NCI-H187 treated with DMSO at 0.1 percent for 48 hours (cell line): ENCODE data around the gene SEC61A1.

Experiments
- DNase-seq: peaks from one replicate; lab custom pipeline; 2025; lab: John Stamatoyannopoulos, UW

Gene SEC61A1

DNA sequence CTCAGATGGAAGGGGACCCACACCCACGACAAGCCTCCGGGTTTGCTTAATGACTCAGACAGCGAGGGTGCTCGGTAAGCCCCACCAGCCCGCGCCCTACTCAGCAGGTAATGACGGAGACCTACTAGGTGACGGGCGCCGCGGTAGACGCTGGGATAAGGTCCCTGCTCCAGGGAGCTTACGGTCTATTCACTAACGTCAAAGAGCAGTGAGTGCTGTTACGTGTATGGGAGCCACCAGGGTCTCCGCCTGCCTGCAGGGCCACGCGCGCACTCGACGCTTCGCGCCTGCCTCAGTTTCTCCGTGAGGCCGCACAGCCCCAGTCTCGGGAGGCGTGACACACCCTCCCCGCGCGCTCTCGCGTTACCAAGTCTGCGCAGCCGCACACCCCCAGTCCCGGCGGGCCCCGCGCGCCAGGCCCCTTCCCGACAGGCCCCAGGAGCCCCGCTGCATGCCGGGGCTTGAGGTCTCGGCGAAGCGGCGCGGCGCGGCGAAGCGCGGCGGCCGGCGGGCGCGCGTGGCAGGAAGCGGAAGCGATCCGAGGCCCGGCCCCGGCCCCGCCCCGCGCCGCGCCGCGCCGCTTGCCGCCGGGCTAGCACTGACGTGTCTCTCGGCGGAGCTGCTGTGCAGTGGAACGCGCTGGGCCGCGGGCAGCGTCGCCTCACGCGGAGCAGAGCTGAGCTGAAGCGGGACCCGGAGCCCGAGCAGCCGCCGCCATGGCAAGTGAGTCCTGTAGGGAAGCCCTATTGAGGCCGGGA is at the start of gene SEC61A1:
TSS of gene SEC61A1 (plus strand) at position 601 of the 758 bp plus-strand sequence. CDS start at position 717, 116 bp downstream.
- peak; percentile 17 for DNase-seq

DNA sequence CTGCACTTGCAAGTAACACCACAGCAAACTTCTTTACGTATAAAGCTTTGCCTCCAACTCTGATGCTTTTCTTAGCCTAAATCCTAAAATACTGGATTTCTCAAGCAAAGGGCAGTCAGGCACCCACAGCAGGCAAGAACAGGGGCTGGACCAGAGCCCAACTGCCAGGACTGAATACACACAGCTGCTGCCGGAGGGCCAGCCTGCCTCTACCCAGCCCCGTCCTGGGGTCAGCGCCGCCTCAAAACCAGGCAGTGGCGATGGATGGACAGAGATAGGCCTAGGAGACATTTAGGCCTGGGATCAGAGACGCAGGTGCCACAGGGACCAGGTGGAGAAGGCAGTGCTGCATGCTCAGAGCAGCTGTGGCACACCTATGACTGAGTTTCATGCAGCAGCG is 47.6 kb upstream of the SEC61A1 start:
- DNase-seq, result no peak

DNA sequence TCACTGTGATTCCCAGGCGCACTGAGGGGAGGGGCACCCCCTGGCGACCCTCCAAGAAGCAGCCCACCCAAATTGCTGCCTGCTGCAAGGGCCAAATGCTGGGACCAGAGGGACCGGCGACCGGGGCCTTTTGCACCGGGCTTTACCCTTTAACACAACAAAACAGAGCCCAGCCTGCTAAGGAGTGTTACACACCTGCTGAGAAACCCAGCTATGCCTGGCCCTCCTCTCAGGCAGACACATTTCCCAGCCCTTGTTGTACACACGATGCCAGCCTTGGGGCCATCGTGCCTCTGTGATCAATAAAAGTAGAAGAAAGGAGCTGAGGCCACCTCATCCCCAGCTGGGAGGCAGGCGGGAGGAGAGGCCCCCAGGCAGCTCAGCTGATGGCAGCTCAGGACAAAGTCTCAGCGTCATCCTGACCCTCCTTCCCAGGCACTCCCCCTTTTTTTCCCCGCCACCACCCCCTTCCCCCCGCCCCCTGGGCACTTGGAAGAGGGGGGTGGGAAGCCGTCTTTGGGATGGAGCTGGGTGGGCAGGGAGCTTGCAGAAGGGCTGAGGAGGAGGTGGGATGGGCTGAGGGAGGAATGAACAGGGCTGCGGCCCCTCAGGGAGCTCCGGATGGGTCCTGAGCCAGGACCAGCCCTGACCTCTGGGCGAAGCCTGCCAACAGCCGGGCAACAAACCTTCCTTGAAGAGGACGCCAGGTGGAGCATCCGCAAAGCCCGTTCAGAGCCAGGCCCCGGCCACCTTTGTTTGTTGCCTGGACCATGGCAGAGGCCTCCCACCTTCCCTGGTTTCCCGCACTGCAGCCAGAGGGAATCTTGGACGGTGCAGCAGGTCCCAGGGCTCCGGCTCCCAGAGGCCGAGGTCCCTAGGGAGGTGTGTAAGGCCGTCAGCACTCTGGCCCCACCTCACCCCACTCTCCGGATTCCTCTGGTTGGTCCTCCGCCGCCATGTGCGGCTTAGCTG is 45.9 kb upstream of the SEC61A1 start:
- DNase-seq, result no peak

DNA sequence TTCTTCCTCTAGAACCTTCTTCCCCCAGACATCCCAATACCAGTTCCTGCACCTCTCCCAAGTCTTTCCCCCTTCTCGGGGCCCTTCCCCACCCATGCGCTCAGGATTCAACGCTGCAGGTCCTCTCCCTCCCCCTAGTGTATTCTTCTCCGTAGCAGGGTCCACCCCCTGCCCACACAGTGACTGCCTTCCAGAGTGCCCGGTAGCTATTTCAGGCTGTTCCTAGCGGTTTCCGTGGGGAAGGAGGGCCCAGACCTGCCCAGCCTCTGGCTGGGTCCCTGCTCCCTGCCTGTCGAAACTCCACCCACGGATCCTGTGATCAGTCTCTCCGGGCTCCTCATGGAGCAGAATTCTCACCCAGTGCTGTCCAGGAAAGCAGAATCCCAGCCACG is 45.2 kb upstream of the SEC61A1 start:
- no peak for DNase-seq

DNA sequence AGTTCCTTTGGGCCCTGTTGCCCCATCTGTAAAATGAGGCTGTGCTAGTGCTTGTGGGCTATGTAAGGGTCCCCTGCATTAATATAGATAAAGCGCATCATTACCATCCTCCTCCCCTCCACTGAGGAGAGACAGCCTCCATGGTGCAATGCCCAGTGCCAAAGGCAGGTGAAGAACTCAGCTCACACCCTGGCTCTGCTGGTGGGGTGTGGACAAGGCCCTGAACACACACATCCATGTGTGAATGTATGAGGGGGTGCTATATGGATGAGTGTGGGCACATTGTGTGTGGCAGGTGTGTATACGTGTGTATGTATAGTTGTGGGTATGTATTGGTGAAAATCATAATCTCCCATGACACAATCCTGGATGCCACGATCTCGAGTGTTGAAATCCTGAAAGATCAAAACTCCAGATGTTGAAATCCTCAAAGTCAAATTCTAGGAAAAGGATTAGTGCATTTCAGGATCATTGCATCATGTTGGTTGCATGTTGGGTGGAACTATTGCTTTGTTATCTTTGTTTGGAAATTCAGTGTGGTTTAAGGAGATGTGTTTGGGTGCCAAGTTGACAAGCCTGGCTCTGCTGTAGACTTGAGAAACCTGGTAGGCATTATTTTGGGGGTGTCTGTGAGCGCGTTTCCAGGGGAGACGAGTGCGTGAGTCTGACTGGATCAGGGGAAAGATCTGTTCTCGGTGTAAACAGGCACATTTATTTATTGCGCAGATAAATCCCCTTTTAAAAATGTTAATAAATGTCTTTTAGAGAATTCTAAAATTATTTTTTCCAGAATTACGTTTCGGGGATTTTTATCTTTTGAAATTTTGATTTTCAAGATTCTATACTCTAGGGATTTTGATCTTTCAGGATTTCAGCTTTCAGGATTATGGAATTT is 42.0 kb upstream of the SEC61A1 start:
- DNase-seq, result no peak

DNA sequence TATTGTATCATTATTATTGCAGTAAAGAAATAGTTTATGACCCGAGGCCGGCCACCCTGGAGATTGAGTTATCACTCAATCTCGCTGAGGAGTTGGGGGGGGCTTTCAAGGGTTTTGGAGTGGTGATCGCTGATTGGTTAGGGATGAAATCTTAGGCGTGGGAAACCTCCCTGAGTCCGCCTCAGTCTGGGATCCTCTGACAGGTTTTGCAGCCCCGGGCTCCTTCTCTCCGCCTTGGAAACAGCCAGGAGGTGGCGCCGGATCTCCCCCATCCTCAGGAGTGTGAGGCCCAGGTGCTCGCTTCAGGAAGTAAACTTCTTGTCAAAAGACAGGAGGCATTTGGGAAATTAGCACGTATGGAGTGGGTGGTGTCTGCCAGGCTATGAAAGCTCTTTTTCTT is 41.1 kb upstream of the SEC61A1 start:
- peak; percentile 50 for DNase-seq

DNA sequence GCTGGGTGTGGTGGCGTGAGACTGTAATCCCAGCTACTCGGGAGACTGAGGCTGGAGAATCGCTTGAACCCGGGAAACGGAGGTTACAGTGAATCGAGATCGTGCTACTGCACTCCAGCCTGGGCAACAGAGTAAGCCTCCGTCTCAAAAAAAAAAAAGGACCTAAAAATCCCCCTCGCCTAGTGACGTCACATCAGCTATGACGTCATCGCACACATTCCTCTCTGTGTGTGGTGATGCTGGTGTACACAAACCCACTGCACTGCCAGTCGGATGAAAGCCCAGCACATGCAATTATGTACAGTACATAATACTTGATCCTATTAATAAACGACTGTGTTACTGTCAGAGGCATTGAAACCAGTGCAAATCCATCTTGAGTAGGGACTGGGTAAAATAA is 40.2 kb upstream of the SEC61A1 start:
- DNase-seq, result no peak

DNA sequence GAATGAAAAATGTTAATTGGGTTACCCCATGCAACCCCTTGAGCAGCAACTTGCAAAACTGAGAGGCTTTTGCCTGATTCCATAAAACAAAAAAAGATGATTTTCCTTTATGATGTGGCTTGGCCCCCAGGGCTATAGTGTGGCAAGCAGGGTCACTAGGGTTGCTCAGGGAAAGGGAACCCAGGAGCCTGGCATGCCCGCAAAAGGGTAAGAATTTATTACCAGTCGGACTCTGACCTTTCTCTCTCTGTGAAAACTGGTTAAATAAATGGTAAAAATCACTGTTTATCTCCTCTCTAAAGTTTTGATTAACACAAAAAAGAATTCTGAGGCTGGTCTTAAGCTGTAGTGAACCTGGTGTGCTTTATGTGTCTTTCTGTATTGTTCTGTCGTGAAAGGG is 37.7 kb upstream of the SEC61A1 start:
- DNase-seq, result no peak

DNA sequence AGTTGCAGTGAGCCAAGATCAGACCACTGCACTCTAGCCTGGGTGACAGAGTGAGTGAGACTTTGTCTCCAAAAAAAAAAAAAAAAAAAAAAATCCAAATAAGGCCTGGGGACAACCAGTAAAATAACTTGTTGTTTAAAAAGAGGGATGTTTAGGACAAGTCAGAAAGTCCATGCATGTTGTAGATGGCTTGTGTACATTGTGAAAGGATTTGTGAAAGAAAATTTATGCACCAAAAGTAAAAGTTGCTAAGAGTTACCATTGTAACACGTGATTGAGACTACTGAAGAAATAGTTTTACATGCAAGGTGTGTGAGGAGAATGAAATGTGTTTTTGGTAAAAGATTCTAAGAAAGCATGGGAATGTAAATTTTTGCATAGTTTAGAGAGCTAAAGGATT is 35.7 kb upstream of the SEC61A1 start:
- DNase-seq, result no peak

DNA sequence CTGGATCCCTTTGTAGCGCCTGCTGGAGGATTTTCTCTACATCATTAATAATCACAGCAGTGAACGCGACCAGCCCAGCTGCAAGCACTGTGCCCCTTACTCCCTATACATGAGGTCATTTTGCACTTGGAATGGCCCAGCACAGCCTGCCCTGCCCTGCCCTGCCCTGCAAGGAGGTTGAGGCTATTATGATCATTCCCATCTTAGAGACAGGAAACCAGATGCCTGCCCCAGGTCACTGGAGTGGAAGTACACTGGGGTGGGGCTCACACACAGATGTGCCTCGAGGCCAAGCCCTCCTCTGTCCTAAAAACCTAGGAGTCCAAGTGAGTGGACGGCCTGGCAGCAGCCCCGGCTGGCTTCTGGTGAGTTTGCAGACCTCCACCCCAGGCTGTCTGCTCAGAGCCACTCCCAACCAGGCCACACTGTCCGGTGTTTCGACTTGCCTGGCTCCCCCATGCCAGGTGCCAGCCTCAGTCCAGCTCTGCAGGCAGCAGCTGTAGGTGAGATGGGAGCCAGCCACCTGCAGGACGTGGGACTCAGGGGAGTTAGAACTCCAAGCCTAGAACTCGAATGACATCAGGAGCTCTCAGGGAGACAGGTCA is 30.4 kb upstream of the SEC61A1 start:
- DNase-seq, result no peak

DNA sequence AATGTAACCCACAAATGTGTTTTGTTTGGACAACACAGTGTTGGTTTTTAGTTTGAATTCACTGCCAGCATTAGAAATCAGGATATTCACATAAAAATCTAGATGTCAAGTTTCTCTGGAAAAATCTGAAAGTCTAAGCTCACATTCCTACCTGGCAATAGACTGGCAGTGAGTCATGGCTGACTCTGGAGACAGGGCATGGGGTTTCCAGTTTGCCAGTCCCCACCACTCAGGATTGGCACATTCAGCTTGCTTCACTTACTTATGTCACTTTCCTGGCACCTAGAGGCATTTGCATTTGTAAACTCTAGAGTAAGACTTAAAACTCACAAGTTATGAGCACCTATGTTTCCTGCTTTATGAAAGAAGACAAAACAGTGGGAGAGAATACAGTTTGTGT is 19.1 kb upstream of the SEC61A1 start:
- no peak for DNase-seq

DNA sequence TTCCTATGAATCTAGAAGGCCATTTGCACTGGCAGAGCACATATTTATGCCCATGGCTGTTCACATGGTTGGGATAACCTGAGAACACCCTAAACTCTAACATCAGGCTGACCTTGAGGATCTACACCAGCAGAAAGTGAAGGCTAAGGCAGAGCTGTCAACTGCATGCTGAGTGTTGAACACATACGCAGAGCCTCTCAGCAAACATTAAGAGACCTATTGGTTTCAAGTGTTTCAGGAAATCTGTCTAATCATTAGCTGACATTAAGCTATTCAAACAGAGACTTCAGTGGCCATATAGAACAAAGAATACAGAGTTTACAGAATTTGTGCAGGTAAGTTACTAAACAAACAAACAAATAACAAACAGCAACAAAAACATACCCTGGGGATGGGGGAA is 16.1 kb upstream of the SEC61A1 start:
- DNase-seq, result no peak

DNA sequence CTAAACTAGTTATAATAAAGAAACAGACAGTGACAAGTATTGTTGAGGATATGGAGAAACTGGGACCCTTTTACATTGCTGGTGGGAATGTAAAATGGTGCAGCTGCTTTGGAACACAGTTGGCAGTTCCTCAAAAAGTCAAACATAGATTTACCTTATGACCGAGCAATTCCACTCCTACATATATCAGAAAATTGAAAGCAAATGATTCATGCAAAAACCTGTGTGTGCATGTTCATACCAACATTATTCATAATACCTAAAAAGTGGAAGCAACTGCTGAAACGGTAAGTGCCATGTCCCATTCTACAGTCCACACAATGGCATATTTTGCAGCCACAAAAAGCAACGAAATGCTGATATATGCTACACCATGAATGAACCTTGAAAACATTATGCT is 12.2 kb upstream of the SEC61A1 start:
- no peak for DNase-seq

DNA sequence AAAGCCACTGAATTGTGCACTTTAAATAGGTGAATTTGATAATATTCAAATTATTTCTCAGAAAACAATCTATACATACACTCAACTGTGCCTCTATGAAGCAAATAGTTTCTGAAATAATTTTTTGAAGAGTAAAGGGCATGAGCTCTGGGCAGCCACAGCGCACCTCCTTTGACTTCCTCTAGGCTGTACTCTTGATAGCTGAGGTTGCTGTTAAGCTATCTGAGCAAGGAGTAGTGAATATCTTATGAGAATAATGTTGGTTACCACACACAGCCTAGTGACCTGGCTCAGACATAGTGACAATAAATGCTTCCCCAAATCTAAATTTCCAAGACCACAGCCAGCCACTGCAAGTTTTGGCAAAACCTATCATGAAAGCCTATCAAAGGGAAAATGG is 11.6 kb upstream of the SEC61A1 start:
- no peak for DNase-seq

DNA sequence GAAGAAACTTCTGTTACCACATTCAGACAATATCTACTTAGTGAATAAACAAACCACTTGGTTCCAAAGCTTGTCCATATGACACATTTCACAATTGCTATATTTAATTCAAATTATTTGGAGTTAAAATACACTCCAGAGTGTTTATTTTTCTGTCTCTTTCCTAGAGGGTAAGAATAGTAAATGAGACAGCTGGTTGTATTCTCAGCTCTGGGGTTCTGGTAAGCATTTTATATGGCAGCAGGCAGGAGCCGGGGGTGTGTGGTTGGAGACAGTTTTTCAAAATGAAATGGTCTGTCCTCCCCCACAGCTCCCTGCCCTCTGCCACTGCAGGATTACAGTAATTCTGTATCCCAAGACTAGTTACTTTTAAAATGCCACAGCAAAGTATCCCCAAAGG is 10.9 kb upstream of the SEC61A1 start:
- no peak for DNase-seq

DNA sequence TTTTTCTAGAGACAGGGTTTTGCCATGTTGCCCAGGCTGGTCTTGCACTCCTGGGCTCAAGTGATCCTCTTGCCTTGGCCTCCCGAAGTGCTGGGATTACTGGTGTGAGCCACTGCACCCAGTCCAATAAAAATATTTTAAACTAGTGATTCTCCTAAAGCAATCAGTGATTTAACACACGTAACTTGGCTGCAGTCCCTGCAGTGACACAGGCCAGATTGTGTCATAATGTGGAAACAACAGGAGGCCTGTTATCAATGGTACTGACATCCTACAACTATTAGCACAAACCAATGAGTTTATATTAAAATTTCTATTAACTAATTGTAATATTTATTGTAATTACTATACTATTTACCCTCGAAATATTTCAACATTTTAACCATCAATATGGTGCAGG is 1.6 kb upstream of the SEC61A1 start:
- no peak for DNase-seq

DNA sequence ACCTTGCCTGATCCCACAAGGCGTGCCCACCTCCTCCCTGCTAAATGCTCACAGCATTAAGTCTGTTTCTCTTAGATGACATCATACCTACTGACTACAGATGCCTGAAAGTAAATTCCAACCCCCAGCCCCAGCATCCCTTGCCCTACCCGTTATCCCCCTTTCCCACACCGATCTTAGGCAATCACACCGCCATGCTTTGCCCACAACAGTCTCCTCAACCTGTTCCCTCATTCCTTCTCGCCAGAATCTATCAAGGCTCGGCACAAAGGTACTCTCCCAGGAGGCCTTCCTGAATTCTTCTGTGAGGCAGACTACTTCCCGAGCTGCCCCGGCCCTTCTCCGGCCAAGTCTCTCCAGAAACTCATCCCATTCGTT is 789 bp upstream of the SEC61A1 start:
- no peak for DNase-seq

DNA sequence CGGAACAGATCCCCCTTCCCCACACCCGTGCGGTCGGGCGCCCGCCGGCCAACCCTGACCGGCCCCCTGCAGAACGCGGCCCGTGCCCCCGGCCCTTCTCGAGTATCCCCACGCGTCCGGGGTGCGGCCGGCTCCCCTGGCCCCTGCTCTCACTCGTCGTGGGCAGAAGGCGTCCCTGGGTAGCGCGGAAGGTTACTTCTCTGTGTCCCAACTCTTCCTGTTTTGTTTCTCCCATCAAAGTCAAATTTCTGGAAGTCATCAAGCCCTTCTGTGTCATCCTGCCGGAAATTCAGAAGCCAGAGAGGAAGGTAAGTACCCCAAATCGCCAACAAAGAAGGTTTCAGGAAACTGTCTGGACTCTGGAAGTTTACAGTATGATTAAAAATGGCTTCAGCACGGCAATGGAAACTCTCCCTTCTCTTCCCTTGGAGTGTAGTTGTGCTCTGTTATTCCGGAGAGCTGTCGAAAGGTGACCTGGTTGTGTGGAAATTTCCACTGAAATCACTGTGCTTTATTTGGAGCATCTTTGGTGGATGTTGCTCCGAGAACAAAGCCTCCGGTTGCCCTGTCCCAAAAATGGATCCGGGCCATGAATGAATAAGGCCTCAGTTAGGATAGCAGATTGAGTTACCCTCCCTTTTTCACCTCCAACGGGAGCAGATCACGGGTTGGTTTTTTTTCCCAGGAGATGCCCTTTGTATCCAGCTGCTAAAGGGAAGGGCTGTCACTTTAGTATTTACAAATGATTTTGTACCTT is 536 bp downstream of the SEC61A1 start:
- DNase-seq, result no peak

DNA sequence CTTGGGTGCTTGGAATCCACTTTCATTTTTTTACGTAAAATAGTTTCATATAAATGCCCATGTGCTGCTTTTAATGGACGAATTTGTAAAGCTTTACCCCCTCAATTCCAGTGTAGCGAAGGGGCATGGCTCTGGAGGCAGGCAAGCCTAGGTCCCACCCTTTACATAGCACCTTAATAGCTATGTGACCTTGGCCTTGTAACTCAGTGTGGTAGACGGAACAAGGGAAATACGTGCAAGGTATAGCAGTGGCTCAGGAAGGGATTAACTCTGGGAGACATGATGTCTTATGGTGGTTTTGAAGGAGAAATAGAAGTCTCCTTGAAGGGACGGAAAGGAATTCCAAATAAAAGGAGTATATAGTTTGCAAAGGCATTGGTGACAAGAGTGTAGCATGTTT is 1.4 kb downstream of the SEC61A1 start:
- DNase-seq, result no peak

DNA sequence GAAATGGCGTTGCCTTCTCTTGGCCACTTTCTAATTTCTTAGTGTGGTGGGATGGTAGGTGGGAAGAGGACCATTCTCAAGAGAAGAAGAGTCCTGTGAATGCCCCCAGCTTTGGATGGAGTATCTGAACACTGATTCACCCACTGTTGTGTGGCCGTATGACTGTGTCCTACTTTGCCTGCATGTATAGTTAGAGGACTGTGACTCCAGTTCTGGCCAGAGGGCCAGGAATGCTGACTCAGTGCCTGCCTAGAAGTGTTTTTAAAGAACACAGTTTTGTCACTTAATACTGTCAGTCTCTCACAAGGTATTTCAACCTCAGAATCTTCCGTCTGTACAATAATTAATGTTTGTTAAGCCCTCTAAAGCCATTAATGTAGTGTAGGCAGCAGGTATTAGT is 2.1 kb downstream of the SEC61A1 start:
- DNase-seq, result no peak

DNA sequence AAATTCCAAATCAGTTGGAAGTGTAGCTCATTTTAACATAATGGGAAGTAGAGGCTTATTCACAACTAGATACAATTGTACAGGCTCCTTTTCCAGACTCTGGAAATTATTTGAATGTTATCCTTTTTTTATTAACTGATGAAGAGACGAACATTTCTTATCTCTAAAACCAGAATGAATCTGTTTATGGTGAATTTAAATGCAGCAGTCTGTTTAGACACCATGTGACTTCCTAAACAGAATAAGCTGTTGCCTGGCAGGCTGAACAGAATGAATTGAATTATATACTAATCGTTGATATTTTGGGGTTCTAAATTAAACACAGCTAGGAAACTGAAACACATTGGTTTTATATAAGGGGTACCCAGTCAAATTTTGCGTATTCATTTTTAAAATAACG is 4.0 kb downstream of the SEC61A1 start:
- DNase-seq, result no peak
